HG03442 (cell line): ENCODE results near the gene POMT1.
A peak's percentile ranks its signal among the peaks of the same experiment; 100 is the strongest.
"Not testable (repeated sequence)": the region's sequence is repeated elsewhere in the genome, so short reads cannot be mapped to it uniquely, and the experiment has no call there.

Experiments used
- ATAC-seq: cut with Tn5 transposase; IDR thresholded peaks from one replicate; pipeline ENCODE4 v1.9.1; 2021; ENCODE audit warnings: mild to moderate bottlenecking, moderate library complexity; ENCODE audit not compliant: unreplicated experiment

POMT1 gene

DNA sequence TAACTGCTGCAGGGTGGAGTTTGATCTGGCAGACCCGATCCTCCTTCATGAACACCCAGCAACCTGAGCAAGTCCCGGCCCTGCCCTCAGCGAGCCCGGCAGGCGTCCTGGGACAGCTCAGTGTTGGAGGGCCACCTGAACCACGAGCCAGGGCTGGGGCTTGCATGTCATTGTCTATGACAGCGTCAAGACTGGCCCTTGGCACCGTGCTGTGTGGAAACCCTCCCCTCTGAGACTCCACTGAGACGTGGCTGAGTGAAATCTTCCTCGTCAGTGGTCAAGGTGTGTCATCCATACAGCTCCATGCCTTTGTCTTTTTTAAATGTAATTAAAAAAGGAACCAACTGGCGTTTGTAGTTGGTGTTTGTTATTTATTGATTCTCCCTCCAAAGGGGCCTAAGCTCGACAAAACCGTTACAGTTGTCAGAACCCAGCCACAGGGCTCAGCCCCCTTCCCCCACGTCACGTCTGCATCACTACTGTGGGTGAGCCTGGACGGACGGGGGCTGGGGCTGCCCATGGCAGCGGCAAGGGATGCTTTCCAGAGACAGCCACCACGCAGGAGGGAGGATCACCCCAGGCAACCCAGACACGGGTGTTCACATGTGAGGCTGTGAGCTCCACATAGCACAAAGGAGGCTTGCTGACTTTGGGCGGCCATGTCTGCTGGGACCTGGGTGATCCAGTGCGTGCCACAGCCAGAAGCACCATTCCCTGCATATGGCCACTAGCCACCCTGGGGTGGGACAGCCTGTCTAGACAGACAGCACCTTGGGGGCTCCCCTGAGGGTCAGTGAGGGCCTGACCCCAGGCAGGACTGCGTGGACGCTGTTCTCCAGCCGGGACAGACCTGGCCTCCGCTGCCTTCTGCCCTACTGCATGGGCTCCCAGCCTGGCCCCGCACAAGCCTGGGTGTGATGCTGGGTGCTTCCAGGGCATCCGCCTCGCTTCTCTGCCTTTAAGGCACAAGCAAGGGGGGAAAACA lies 21.0 kb downstream of the POMT1 start:
- no peak for ATAC-seq

DNA sequence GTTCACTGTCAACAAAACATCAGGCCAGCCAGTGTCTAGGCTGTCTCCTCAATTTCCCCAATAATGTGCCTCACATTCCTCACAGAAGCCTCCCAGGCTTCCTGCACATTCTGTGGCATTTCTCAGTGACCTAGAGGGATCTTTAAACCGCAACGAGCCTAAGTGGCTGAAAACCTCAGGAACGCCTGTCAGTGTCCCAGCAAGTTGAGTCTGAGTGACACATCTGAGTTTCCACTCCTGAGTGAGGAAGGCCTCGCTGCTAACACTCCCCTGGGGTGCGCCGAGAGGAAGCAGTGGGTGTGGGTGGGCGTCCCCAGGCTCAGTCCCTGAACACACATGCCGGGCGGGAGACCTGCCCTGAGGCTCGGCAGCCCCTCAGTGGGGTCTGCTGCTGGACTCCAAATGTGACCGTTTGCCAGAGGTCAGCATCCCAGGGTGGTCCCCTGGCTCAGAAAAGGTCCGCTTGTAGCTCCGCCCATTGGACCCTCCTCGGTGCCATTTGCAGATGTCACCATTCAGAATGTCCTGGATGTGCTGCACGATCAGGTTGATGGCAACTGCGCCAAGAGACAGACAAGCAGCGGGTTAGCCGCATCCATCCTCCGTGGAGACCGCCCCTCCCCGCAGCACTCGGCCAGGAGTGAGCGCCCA lies 22.1 kb downstream of the POMT1 start:
- ATAC-seq = no peak

DNA sequence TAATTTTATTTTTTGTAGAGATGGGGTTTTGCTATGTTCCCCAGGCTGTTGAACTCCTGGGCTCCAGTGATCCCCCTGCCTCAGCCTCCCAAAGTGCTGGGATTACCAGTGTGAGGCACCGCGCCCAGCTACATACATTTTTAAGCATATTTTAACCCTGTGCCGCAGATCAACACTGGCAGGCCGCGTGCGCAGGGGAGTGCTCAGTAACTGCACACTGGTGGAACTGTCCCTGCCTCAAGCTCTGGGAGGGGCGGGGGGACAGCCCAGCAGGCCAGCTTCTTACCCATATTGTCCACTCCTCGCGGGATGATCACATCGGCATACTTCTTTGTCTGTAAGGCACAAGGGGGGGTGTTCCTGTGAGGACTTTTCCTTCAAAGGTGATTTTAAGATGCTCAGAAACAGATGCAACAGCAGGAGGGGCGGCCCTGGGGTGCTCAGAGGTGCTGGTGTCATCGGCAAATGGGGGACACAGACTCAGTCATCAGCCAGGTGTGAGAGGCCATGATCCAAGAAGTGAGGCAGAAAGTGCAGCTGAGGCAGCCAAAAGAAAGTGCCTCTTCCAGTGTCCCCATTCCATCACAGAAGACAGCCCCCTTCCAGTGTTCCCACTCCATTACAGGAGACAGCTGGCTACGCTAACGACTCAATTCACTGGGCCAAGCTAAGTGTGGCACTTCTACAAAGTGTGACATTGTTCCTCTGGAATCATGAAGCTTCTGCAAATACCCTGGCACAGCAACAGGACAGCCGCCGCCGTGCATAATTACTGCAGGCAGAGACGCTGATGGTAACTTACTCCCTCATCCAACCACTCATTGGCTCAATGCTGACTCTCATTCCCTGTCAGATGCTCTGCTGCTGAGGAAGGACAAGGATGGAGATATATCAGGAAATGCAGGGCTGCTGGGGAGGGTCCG lies 23.2 kb downstream of the POMT1 start:
- no peak for ATAC-seq

DNA sequence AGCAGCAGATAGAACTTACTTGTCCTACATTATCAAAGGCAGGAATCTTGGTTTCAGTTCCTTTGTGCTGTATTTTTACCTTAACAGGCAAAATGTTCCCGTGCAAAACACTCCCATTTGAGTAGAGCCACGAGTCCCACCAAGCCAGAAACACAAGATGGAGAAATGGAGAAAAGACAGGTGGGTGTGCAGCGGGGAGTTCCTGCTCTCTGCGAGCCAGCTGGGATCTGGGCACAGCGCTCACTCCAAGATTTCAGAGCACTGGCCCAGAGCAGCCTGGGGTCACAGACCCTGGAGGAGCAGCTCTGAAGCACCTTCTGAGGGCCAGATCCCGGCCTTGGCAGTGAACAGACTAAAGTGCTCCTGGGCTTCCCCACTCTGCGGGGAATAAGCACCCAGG lies 25.5 kb downstream of the POMT1 start:
- no peak for ATAC-seq

DNA sequence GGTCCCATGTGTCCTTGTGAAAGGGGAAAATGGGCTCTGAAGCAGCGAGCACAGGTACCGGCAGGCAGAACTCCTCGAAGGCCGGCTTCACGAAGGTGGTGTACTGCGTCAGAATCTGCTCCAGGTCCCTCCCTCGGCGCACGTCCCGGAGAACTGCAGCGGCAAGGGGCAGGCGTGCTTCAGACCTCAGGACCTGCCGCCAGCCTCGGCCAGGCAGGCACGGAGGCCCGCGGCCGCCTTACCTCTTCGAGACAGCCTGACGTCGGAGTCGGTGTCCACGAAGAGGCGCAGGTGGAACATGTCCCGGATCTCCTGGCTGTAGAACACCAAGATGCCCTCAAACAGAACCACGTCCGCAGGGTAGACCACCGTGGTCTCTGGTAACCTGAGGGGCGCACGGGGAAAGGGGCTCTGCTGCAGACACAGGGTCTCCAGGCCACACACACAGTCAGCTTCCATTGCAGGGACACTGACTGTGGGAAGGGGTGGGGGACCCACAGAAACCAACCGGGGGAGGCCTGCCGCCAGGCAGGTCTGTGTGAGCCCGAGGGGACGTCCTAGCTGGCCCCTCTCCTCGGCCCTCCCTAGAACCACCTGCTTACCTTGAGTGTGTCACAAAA lies 26.3 kb downstream of the POMT1 start:
- ATAC-seq = no peak

DNA sequence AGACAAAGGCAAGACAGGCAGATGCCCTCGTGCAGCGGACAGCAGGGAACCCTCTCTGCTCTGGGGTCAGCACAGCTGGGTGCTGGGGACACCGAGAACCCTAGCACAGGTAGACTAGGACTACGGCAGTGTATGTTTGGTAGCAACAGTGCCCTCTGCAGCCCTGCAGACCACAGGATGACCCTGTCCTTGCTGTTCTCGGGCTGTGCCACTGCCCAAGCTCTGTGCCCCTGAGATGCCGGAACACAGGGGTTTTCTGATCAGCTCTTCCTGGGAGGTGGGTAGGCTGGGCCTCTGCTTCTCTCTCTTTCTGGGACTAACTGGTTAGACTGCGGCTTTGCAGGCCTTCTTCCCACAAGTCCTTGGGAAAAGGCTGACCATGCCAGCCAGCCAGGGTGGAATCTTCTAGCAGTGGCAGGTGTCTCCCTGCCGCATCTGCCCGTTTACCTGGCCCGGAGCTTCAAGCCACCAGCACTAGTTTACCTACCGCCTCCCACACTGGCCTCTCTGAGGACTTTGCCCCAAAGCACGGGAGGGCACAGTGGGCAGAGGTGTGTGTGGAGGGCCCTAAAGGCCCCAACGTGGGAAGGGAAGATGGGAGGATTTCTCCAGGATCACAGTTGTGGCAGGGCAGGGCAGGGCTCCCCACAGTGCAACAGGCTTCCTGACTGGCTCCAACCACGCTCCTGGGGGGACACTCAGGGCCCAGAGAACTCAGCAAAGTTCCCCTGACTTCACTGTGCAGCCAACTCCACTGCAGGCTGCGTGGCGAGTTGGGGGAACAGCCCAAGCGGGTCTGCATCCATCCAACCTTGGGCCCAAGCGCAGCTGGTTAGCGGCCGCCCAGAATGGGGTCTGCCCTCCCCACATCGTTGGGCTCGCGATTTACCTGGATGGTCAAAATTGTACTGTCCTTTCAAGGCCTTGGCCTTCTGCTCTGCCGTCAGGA lies 27.2 kb downstream of the POMT1 start:
- no peak for ATAC-seq

DNA sequence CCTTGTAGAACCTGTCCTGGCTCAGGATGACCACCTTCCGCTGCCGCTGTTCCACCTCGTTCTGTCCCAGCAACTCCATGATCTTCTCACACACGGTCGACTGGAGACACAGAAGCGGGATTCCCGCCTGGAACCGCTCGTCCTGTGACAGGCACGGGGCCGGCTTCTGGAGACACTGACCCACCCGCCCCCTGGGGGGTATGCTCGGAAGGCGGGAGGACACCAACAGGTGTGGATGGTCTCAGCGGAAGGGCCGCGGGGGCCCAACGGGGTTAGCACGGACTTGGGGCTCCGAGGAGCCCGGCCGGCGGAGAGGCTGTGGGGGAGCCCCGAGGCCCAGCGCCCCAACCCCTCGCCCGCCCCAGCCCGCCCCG lies 27.8 kb downstream of the POMT1 start:
- peak; percentile 23 for ATAC-seq

DNA sequence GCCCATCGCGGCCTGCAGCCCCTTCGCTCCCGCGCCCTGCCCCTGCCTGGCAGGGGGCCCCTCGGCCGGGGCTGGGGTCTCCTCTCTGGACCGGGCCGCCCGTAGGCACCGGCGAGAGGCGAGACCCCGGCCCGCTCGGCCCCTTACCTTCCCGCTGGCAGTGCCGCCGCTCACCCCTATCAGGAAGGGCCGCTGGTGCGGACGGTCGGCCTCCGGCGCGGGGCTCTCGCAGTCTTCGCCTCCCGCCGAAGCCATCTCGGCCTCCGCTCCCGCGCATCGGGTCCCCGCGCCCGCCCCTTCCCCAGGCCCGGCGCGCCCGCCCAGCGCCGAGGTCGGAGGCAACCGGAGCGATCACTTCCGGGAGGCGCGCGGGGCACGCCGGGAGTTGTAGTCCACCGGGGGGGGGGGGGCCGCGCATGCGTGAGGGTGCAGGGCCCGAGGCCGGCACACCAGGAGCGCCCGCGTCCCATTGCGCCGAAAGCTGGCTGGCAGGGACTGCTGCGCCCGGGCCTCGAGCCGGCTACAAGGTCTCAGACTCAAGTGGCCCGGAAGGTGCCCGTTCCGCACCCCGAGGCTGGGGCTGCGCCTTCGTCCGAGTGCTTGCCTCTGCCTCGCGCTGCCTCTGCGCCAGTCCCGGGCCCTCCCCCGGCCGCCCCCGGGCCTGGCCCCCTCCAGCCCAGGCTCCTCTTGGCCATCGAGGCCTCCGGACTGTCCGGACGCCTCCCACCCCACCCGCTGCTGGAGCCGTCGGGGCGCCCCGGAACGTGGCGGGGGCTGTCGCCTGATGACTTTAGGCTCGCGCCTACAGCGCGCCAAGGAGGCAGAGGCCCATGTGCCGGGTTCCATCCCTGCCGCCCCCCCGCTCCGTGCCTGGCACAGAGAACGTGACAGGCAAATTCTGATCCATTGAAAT lies 28.5 kb downstream of the POMT1 start, which contains the start of gene UCK1:
TSS of gene UCK1 (minus strand) at position 344 of the 913 bp plus-strand sequence. CDS start at position 255, 89 bp downstream.
- ATAC-seq = peak; percentile 88

DNA sequence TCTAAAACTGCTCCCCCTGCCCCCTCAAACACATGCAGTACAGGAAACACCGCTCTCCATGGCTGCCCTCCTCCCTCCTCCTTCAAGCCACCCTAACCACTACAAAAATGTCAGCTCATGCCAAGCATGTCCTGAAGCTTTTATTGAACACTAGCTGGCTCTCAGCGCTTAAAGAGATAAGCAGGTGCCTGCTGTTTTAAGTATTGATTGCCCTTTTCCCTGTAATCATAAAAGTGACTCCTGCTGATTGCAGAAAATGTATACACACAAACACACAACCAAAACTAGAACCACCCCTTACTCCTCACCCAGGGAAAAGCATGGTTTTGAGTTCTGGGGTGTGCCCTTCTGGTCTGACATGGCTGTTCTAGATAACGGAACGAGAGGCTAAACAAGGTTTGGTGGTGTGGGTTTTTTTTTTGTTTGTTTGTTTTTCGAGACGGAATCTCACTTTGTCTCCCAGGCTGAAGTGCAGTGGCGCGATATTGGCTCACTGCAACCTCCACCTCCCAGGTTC lies 32.1 kb downstream of the POMT1 start:
- no peak for ATAC-seq

DNA sequence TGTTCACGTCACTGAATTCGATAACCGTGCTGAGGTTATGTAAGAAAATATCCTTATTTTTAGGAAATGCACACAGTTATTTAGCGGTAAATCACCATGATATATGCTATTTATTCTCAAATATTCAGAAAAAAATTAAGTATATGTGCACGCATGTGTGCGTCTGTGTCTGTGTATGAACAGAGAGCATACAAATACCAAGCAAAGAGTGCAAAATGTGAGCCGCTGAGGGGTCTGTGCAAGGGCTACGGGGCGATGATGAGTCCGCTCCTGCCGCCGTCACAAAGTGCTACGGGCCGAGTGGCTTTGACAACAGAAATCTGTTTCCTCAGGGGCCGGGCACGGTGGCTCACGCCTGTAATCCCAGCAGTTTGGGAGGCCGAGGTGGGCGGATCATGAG lies 35.2 kb downstream of the POMT1 start:
- no peak for ATAC-seq

DNA sequence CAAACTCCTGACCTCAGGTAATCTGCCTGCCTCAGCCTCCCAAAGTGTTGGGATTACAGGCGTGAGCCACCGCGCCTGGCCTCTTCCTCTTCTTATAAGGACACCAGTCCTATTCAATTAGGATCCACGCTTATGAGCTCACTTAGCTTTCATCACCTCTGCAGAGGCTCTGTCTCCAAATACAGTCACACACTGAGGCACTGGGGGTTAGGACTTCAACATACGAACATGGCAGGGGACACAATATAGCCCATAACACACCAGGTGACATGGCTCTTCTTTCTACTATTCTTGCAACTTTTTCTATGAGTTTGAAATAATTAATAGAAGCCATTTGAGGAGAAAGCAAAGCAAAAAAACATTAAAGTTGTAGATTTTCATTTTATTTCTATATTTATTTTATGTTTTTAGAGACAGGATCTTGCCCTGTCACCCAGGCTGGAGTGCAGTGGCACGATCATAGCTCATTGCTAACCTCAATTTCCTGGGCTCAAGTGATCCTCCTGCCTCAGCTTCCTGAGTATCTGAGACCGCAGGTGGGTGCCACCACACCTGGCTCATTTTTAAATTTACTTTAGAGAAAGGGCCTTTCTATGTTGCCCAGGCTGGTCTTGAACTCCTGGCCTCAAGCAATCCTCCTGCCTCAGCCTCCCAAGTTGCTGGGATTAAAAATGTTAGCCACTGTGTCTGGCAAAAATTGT lies 36.7 kb downstream of the POMT1 start:
- no peak for ATAC-seq

DNA sequence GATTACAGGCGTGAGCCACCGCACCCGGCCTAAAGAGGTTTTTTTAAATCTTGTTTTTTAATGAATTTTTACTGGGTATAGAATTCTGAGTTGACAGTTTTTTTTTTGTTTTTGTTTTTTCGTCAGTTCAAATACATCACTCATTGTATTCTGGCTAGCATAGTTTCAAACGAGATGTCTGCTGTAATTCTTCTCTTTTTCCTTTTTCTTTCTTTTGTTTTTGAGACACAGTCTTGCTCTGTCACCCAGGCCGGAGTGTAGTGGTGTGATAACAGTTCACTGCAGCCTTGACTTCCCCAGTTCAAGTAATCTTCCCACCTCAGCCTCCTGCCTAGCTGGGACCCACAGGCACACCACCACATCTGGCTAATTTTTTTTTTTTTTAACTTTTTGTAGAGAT lies 40.4 kb downstream of the POMT1 start:
- ATAC-seq = no peak

DNA sequence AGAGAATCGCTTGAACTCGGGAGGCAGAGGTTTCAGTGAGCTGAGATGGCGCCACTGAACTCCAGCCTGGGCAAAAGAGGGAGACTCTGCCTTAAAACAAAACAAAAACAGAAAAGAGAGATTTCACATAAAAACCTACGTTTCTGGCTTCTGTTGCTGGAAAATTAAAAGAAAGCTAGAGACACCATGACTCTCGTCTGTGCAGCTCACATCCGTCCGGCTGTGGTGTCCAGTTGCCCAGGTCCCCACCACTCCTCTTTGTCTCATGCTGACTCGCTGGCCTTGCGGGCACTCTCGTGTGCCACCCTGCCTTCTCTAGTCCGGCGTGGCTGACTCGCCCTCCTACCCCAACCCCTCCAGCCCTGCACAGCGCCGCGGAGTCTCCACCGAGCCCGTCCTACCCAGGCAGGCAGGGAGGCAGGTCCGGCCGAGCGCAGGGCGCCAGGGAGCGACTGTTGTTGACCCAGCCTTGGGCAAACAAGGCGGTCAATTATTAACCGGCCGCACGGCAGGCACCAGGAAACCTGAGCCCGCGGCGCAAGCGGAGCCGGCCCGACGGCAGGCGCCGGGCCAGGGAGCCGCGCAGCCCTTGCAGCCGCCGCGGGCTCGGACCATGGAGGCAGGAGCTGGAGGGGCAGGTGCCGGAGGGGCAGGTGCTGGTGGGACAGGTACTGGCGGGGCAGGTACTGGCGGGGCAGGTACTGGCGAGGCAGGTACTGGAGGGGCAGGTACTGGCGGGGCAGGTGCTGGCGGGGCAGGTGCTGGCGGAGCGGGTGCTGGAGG lies 42.5 kb downstream of the POMT1 start, which contains the start of gene PRRT1B:
TSS of gene PRRT1B (plus strand) at position 521 of the 783 bp plus-strand sequence. CDS start at position 614, 93 bp downstream.
- ATAC-seq = no peak

DNA sequence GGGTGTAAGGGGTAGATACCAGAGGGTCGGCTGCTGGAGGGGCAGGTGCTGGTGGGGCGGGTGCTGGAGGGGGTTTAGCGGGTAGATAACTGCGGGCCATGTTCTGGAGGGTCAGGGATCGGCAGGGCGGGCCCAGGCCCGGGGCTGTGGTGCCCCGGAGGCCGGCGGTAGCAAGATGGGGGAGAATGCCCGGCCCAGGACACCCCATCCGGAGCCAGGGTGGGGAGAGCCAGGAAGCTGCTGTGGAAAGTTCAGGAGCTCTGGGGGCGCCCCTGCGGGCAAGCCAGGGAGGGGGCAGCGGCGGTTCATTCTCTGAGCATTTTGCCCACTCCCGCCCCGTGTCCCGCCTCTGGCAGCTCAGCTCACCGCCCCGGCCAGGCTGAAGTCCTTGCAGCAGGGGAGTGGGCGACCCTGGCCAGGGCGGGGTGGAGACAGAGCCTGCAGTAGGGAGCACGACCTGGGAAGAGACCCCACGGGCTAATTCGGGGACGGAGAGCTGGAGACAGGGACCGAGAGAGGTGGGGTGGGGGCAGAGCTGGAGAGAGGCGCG lies 43.1 kb downstream of the POMT1 start:
- ATAC-seq = no peak

DNA sequence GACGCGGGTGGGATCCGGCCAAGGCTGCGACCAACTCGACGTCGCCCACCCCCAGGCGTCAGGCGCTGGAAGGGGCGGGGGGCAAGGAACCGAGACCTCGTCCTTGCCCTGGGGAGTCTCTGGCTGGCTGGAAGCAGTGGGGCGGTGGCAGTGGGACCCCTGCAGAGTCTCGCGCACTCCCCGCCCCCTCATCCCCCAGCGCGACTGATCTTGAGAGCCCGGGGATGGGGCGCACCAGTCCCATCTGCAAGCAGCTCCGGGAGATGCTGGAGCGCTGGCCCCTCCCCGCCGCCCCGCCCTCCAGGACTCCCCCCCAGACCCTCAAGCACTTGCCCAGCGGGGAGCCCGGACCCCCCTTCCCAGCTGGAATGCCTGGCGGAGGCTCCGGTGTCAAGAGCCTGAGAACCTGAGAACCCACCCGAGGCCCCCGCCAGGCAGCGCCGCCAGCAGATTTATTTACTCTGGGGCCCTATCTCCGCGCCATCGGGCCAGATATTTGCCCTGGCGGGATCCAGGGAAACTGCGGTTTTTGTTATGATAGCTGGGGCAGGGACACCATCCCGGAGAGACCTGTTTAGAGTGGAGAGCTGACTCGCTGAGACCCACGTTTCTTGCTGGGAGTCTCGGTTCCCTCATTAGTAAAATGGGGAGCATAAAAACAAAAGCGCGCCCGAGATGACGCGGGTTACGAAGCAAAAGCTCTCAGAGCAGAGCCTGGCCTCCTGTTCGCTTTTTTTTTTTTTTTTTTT lies 43.8 kb downstream of the POMT1 start:
- no peak for ATAC-seq

DNA sequence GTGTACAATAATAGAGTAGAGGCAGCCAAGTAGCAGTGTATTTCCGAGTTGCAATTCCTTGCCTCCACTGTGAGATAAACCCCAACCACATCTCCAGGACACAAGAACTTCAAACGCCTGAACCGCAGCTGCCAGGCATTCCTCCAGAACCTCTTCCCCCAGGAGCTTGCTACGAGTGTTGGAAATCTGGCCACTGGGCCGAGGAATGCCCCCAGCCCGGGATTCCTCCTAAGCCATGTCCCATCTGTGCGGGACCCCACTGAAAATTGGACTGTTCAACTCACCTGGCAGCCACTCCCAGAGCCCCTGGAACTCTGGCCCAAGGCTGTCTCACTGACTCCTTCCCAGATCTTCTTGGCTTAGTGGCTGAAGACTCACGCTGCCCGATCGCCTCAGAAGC lies 46.5 kb downstream of the POMT1 start:
- not testable (repeated sequence) for ATAC-seq
